Activated naive CD8-positive, alpha-beta T cell treated with anti-CD3 and anti-CD28 coated beads for 36 hours (primary cell): ENCODE results near the gene UPK3B. TPM values are rescaled to one million over a fixed set of nuclear protein-coding genes. Genes with fewer than 3 reads are reported as not detected.
"Not testable (repeated sequence)": the region's sequence is repeated elsewhere in the genome, so short reads cannot be mapped to it uniquely, and the experiment has no call there.

Source experiments
- DNase-seq: peaks from one replicate; pipeline ENCODE4 v3.0.0; 2021
- H3K27ac Mint-ChIP-seq: one replicate; pipeline ENCODE4 v1.8.0; 2022; ENCODE audit warnings: mild to moderate bottlenecking, moderate library complexity, mixed read lengths
- H3K27me3 Mint-ChIP-seq: one replicate; pipeline ENCODE4 v1.8.0; 2022; ENCODE audit warnings: mild to moderate bottlenecking, mixed read lengths
- H3K36me3 Mint-ChIP-seq: one replicate; pipeline ENCODE4 v1.8.0; 2021; ENCODE audit warnings: mild to moderate bottlenecking, mixed read lengths
- H3K4me1 Mint-ChIP-seq: one replicate; pipeline ENCODE4 v1.8.0; 2021; ENCODE audit warnings: mixed read lengths
- H3K4me3 Mint-ChIP-seq: one replicate; pipeline ENCODE4 v1.8.0; 2022; ENCODE audit warnings: mild to moderate bottlenecking, moderate library complexity, mixed read lengths
- H3K9me3 Mint-ChIP-seq: one replicate; pipeline ENCODE4 v1.8.0; 2022; ENCODE audit warnings: mixed read lengths
- total RNA-seq, 2 experiments: library from RNA; stranded (reverse); gene quantifications; one replicate each; pipeline ENCODE4 v1.2.3, GENCODE V29; 2021

The UPK3B gene
- total RNA-seq, result not detected

DNA sequence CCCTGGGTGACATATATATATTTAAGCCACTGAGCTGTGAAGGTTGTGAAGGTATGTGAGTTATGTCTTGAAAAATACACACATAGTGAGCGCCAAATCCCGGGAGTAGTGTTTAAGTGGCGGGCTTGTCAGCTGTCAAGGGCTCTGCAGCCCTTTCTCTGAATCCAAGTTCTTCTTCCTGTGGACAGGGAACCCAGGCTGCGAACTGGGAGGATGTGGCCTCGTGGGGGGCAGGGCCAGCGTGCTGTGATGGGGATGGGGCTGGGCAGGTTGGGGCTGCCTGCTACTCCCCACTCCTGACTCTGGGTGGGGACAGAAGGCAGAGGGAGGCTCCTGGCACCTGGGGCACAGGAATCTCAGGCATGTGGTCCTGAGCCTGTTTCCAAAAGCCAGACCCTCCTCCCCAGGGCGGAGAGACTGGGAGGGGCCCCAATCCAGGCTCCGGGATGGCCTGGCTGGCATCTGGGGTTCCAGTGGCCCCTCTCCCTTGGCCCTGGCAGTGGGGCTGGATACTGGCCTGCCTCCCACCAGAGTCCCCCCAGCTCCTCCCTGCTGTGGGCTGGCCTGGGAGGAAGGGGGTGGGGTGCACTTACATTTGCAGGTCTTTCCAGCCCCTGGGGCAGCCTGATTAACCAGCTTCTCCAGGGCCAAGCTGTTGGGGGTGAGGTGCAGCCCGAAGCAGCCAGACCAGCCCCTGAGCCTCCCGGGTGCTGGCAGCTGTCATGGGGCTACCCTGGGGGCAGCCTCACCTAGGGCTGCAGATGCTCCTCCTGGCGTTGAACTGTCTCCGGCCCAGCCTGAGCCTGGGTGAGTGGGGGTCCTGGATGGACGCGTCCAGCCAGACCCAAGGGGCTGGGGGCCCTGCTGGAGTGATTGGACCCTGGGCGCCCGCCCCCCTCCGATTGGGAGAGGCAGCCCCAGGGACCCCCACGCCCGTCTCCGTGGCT, at the start of gene UPK3B:
TSS of gene UPK3B (plus strand) at position 622 of the 947 bp plus-strand sequence. CDS start at position 723, 101 bp downstream.
- Mint-ChIP-seq H3K4me3 (no peak within 1 kb of the TSS), H3K4me1 (no peaks in the 10 kb centered on the region), H3K36me3 (no peaks in the 10 kb centered on the region), H3K27me3 (no peaks in the 10 kb centered on the region), H3K27ac (no peak within 1 kb of the TSS), H3K9me3 (no peaks in the 10 kb centered on the region)
- DNase-seq, result no peak

DNA sequence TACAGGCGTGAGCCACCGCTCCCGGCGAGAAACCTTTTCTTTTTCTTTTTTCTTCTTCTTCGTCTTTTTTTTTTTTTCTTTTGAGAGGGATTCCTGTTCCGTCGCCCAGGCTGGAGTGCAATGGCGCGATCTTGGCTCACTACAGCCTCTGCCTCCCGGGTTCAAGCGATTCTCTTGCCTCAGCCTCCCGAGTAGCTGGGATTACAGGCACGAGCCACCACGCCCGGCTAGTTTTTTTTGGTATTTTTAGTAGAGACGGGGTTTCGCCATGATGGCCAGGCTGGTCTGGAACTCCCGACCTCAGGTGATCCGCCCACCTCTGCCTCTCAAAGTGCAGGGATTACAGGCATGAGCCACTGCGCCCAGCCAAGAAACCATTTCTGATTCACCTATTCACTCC, 49.6 kb upstream of the UPK3B start:
- not testable (repeated sequence) for DNase-seq, H3K9me3 Mint-ChIP-seq, H3K36me3 Mint-ChIP-seq, H3K27ac Mint-ChIP-seq, H3K4me3 Mint-ChIP-seq, H3K27me3 Mint-ChIP-seq, H3K4me1 Mint-ChIP-seq

DNA sequence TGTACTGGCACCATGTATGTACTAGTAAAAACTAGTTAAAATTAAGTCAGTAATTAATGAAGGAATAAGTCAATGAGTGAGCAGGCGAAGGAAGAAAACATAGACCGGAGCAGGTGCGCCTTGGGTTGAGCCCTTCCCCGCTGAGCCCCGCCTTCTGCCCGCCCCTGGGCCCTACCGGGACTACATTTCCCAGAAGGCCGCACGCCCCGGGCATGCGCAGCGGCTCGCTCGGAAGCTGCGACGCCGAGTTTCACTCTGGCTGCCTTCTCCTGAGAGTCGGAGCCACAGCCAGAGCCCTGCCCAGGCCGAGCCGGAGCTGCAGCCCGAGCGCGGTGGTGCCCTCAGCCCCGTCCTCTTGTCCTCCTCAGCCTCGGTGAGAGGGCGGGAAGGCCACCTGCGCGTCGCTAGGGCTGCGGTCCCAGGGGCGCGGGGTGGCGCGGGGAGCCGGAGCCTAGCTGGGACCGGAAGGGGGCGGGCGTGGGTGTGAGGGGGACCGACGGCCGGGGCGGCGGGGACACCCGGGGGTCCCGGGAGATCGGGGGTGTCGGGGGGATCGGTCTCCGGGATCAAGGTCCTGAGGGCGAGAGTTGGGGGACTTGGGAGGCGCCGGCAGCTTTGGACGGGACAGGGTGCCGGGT, 48.8 kb upstream of the UPK3B start, which contains the start of gene DTX2:
TSS of gene DTX2 (plus strand) at position 246 of the 638 bp plus-strand sequence. CDS start 18,801 bp downstream, outside the sequence.
- not testable (repeated sequence) for H3K36me3 Mint-ChIP-seq, H3K27ac Mint-ChIP-seq, H3K27me3 Mint-ChIP-seq, H3K9me3 Mint-ChIP-seq, H3K4me1 Mint-ChIP-seq
- peak; percentile 40 for DNase-seq
- H3K4me3 Mint-ChIP-seq, result peak within 1 kb of the TSS; percentile 69

DNA sequence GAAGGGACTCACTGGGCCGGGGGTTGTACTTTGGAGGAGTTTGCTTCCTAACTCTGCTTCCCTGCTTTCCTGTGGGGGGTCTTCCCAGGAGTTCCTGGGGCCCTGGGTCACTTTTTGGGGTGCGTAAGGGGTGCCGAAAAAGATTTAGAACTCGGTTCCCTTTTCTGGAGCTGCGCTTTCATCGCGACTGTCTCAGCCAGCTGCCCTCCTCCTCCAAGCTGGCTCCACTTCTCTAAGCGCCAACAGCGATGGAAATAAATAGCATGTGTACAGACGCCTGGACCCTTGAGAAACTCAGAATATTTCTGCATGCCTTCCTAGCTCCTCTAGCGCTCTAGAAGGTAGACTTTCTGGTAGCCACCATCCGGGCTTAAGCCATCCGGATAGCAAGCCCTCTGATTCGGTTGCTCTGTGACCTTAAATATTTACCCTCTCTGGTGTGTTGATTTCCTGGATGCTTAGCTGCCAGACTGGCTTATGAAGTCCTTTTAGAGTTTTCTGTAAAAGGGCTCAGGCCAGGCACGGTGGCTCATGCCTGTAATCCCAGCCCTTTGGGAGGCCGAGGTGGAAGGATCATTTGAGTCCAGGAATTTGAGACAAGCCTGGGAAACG, 48.0 kb upstream of the UPK3B start:
- H3K27me3 Mint-ChIP-seq, H3K4me3 Mint-ChIP-seq, H3K36me3 Mint-ChIP-seq, H3K27ac Mint-ChIP-seq, H3K9me3 Mint-ChIP-seq, DNase-seq, H3K4me1 Mint-ChIP-seq: not testable (repeated sequence)

DNA sequence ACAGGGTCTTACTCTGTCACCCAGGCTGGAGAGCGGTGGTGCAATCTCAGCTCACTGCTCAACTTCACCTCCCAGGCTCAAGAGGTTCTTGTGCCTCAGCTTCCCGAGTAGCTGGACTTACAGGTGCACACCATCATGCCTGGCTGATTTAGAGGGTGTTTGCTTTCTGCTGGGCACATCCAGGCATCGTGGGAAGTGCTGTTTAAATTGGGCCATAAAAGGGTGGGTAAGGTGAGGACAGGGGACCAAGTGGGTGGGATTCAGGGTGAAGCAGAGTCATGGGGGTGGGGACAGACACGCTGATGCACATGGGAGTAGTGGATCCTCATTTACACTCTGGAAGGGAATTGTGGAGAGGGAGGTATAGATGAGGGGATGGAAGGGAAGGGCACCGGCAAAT, 45.4 kb upstream of the UPK3B start:
- not testable (repeated sequence) for H3K9me3 Mint-ChIP-seq, H3K27ac Mint-ChIP-seq, H3K4me1 Mint-ChIP-seq, H3K27me3 Mint-ChIP-seq, DNase-seq, H3K36me3 Mint-ChIP-seq, H3K4me3 Mint-ChIP-seq

DNA sequence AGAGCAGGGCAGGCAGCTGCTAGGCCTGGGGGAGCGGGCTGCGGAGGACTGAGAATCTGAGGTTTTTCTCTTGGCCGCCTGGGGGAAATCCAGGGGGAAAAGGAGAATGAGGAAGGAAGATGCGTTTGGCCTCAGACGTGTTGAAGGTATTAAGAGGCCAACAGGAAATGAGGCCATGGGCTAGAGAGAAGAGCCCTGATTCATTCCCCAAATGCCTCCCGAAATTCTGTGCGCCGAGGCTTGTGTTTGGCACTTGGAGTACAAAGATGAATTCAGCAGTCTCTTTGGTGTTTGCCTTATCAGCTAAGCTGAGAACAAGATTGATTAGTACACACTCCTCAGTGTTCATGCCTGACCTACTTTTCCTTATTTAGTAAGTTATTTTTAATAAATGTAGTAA, 44.4 kb upstream of the UPK3B start:
- H3K36me3 Mint-ChIP-seq, H3K4me1 Mint-ChIP-seq, H3K4me3 Mint-ChIP-seq, H3K27me3 Mint-ChIP-seq, H3K27ac Mint-ChIP-seq, H3K9me3 Mint-ChIP-seq, DNase-seq: not testable (repeated sequence)

DNA sequence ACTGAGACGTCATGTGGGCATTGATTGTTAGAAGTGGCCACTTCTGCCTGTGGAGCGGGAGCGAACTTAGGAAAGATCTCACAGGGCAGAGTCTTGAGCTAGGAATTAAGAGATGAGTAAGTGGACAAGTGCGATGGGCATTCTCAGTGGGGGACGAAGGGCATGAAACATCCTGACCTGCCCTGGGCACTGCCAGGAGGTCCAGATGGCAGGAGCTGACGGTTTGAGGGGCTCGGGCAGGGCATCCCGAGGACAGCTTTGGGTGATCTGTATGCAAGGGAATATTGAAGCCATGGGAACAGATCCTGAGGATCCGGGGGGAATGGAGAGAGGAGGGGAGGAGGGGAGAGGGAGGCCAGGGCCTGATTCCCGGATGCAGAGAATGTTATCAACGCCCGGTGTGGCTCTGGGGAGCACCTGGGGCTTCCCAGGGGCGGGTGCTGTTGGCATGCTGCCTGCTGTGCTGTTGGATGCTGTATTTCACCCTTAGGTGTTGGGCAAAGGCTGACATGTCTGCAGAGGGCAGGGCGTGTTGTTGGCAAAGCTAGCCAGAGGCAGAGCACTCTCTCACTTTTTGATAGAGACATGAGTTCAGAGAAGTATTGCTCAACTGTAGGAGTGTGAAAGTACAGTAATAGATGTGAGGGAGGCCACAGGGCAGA, 42.5 kb upstream of the UPK3B start:
- H3K27ac Mint-ChIP-seq, DNase-seq, H3K36me3 Mint-ChIP-seq, H3K4me1 Mint-ChIP-seq, H3K4me3 Mint-ChIP-seq, H3K27me3 Mint-ChIP-seq, H3K9me3 Mint-ChIP-seq: not testable (repeated sequence)

DNA sequence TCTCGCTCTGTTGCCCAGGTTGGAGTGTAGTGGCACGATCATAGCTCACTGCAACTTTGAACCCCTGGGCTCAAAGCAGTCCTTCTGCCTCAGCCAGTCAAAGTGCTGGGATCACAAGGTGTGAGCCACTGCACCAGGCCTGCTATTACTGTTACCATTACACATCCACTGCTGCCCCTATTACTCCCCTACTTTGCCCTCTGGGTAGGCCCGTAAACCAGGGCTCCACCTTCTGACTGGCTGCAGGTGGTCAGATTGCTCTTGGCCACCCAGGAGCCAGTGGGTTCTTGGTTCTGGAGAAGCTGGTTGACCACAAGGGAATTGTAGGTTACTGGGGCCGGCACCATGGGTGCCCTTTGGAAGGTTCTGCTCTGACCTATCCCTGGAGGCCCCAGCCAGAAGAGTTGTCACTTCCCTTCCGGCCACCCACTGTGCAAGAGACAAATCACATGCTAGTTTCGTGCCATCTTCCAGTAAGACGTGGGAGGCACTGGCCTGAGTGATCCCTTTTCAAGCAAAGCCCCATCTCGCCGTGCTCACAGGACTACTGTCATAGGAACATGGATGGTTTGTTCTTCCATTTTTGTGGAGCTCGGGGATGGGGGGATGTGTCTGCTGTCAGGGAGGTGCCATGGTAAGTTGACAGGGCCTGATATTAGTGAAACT, 38.7 kb upstream of the UPK3B start:
- H3K9me3 Mint-ChIP-seq, H3K27ac Mint-ChIP-seq, H3K27me3 Mint-ChIP-seq: not testable (repeated sequence)

DNA sequence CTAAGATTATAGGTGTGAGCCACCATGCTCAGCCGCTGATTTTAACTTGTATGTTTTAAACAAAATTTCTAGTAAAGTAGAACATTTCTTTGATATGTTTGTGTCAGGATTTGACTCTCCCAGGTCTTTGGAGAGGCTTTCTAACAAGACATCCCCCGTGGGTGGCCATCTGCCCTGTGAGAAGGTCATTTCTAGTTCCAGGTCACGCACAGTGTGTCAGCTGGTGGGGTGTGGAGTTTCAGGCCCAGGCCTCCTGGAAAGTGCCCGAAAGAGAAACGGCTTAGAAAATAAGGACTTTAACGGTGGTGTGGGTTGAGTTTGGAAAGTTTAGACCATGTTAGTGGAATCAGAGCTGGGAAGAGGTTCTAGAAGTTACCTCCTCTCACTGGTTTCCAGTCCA, 37.3 kb upstream of the UPK3B start:
- DNase-seq, H3K4me3 Mint-ChIP-seq, H3K27me3 Mint-ChIP-seq, H3K27ac Mint-ChIP-seq, H3K4me1 Mint-ChIP-seq, H3K36me3 Mint-ChIP-seq, H3K9me3 Mint-ChIP-seq: not testable (repeated sequence)

More for the DNA sequence above, 38.7 kb upstream of the UPK3B start:
- H3K36me3 Mint-ChIP-seq, H3K4me1 Mint-ChIP-seq, DNase-seq, H3K4me3 Mint-ChIP-seq: not testable (repeated sequence)

DNA sequence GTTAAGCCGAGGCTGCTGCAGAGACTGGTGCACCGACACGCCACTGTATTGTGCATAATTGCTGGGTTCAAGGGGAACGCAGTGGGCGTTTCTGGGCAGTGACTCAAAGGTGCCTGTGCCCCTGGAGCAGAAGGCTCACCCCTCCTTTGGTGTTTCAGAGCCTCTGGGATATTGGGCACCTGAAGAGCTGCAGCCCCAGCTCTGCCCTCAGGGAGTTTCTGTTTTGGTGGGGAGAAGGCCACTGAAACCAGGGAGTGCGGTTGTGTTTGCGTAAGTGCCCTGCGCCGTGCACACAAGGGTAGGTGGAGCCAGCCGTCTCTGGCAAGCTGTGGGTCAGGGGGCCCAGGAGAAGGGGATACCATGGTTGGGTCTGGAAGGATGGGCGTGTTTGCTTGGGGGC, 34.1 kb upstream of the UPK3B start:
- not testable (repeated sequence) for H3K27ac Mint-ChIP-seq, H3K9me3 Mint-ChIP-seq, H3K4me3 Mint-ChIP-seq, H3K27me3 Mint-ChIP-seq, H3K36me3 Mint-ChIP-seq, H3K4me1 Mint-ChIP-seq, DNase-seq

DNA sequence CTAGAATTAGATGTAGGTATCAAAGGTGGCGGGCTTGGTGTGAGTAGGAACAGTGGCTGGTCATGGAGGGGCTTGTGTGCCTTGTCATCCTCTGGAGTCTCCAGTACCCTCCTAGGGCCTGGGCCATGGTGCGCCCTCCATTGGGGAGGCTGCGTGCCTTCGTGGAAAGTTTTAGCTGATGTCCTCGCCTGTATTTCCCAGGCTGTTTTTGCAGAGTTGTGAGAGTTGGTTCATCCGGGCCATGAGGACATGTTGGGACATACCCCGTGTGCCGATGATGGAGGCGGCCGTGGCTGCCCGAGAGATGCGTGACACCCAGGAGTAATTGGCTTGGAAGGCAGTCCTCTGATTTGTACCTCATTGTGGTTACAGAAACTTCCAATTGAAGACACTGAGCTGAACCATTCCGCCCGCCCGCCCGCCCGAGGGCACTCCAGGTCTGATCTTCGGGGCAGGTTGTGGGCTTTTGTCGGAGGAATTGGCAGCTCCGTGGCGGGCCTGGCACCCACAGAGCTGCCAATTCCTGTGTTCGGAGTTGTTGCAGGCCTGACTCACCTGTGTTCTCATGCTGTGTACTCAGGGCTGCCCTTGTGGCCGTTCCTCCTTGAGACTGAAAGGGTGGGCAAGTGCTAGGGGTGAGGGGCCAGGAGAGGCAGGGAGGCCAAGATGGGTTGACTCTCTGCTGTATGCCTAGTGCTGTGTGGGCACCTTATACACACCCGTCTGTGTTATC, 33.4 kb upstream of the UPK3B start:
- not testable (repeated sequence) for DNase-seq, H3K27ac Mint-ChIP-seq, H3K27me3 Mint-ChIP-seq, H3K4me1 Mint-ChIP-seq, H3K9me3 Mint-ChIP-seq, H3K36me3 Mint-ChIP-seq, H3K4me3 Mint-ChIP-seq

DNA sequence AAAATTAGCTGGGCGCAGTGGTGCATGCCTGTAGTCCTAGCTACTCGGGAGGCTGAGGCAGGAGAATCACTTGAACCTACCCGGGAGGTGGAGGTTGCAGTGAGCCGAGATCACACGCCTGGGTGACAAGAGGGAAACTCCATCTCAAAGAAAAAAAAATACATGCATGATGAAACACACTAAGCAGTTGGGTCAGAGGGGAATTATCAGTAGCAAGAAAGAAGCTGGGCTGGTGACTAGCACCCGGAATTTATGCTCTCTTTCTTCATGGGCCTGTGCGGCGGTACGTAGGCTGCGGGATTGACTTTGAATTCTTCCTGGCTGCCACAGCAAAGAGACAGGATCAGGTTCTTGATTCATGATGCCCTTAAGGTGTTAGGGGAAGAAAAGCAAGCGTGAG, 30.7 kb upstream of the UPK3B start:
- not testable (repeated sequence) for H3K36me3 Mint-ChIP-seq, H3K9me3 Mint-ChIP-seq, H3K27me3 Mint-ChIP-seq, H3K4me3 Mint-ChIP-seq, H3K4me1 Mint-ChIP-seq, DNase-seq
- H3K27ac Mint-ChIP-seq, result peak overlapping the region; percentile 63

DNA sequence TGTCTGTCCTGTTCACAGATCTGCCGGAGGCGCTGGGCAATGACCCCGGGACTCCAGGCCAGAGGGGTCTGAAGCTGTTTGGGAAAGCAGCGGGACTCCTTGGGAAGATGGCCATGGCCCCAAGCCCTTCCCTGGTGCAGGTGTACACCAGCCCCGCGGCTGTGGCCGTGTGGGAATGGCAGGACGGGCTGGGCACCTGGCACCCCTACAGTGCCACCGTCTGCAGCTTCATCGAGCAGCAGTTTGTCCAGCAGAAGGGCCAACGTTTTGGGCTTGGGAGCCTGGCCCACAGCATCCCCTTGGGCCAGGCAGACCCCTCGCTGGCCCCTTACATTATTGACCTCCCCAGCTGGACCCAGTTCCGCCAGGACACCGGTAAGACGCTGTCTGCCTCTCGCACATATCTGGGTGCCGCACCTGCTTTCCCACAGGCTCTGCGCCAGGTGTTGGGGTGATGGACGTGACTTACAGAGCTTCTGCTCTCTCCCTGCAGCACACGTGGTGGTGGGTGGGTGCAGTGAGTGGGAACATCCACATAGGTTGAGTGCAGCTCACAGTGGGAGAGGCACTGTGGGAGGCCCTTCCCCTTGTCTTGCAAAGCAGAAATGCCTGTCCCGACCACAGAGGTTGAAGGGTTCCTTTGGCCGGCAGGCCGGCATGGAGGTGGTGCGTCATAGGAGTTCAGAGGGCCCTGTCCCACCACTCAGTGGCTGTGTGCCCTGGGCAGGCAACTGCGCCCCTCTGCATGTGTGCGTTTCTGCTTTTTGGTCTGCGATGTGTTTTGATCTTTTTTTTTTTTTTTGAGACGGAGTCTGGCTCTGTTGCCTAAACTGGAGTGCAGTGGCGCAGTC, 29.7 kb upstream of the UPK3B start:
- H3K4me3 Mint-ChIP-seq, H3K4me1 Mint-ChIP-seq, DNase-seq, H3K27ac Mint-ChIP-seq, H3K36me3 Mint-ChIP-seq, H3K27me3 Mint-ChIP-seq, H3K9me3 Mint-ChIP-seq: not testable (repeated sequence)
